ENCODE results near the gene TBC1D5. TPM values are rescaled to one million over a fixed set of nuclear protein-coding genes. Genes with fewer than 3 reads are reported as not detected.

Gene TBC1D5
- total and polyA plus RNA-seq, 2 of the 8 experiments (the other 6 are each of a cell fraction or from before 2014, with no cell fraction given), result 11.0 to 22.9 TPM

DNA sequence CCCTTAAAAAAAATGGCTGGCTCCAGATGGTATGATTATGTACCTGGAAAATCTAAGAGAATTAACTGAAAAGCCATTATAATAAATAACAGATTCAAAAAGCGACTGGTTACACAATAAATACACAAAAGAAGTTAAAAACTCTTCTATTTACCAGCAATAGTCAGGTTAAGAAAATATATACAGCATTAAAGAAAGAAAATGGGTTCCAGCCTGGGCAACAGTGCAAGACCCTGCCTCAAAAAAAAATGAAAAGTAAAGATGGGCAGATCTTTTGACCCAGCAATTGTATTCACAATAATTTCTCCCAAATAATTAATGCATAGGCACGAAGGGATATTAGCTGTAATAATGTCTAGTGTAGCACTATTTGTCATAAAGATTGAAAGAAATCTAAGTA, 8.7 kb downstream of the TBC1D5 start:
- Histone ChIP-seq H3K18ac (ENCODE audit: extremely low read depth, low read length) (no peak overlapping the region), H3K4me3 (ENCODE audit: extremely low read depth in 1 of 4, insufficient read depth in 2 of 4, low read depth in 3 of 4, low read length in 4 of 4) (no peak overlapping the region), H3K14ac (ENCODE audit: insufficient read length) (no peak overlapping the region), H3K27ac (ENCODE audit: low read depth, low read length) (no peak overlapping the region), H2BK15ac (ENCODE audit: low read length) (no peak overlapping the region), H3K4me1 (replicated peaks in 1 of 4; ENCODE audit: control insufficient read depth in 3 of 4, insufficient read depth in 4 of 4, low read length in 3 of 4) (no peaks in the 10 kb centered on the region), H4K5ac (ENCODE audit: insufficient read length, low read depth, low read length) (no peak overlapping the region), H3K79me1 (ENCODE audit: low read depth, low read length) (no peaks in the 10 kb centered on the region; the same call in 1 of the 2 replicates), H3K56ac (replicated peaks; ENCODE audit: insufficient read length, low read depth, low read length) (no peak overlapping the region), H3K9me3 (ENCODE audit: insufficient read depth in 2 of 2, low read depth in 1 of 2, low read length in 1 of 2) (no peaks in the 10 kb centered on the region), H2AFZ (ENCODE audit: low read length) (no peak overlapping the region), H2AK5ac (ENCODE audit: low read depth, low read length) (no peak overlapping the region), H2BK120ac (replicated peaks; ENCODE audit: low read depth, low read length) (no peak overlapping the region), H3K23me2 (ENCODE audit: low read depth, low read length) (no peaks in the 10 kb centered on the region), H4K20me1 (replicated peaks in 1 of 2; ENCODE audit: control insufficient read depth in 1 of 2, insufficient read depth in 2 of 2, low read length in 2 of 2) (no peaks in the 10 kb centered on the region), H3K79me2 (ENCODE audit: control insufficient read depth in 1 of 2, insufficient read depth in 2 of 2, low read length in 2 of 2) (peaks cover 0 to 21% of the 10 kb centered on the region in 2 experiments; a peak in 2 of 4 replicates), H3K36me3 (ENCODE audit: control insufficient read depth in 2 of 4, insufficient read depth in 4 of 4, low read length in 3 of 4) (no peaks in the 10 kb centered on the region), H2BK20ac (ENCODE audit: low read length) (no peak overlapping the region), H3K9ac (replicated peaks in 1 of 4; ENCODE audit: extremely low read depth in 1 of 4, low read depth in 3 of 4, low read length in 3 of 4) (no peak overlapping the region), H3K23ac (ENCODE audit: insufficient read length) (no peak overlapping the region), H4K8ac (ENCODE audit: extremely low read depth, insufficient read depth, low read length) (no peak overlapping the region), H2BK5ac (ENCODE audit: low read depth, low read length) (no peak overlapping the region), H4K91ac (replicated peaks; ENCODE audit: insufficient read length, low read length) (no peak overlapping the region), H2BK12ac (ENCODE audit: low read depth, low read length) (no peak overlapping the region), H3K4ac (replicated peaks; ENCODE audit: insufficient read length, low read depth, low read length) (no peak overlapping the region), H3K4me2 (ENCODE audit: insufficient read depth in 1 of 2, low read depth in 2 of 2, low read length in 2 of 2) (no peak overlapping the region), H3K27me3 (replicated peaks in 1 of 4; ENCODE audit: control insufficient read depth in 3 of 4, extremely low read depth in 1 of 4, insufficient read depth in 3 of 4, low read length in 3 of 4) (no peaks in the 10 kb centered on the region)
- ChIA-PET CTCF (ENCODE audit: partially characterized antibody) (interaction anchor here (0.6 to 1.2 kb wide), 3 partner anchors 46 to 113 kb away, joined by 3 to 4 read pairs (median 4); no protein-coding TSS in a partner anchor), POLR2A (ENCODE audit: partially characterized antibody) (no interaction called here)
- 90% methylated on average over 2 of the region's 2 CpGs; no CpG with 5 or more reads in 1 of the 2 experiments for WGBS, 2 experiments (ENCODE audit: extremely low coverage in 1 of 2, insufficient coverage in 1 of 2, insufficient read length in 1 of 2, insufficient replicate concordance in 2 of 2, low coverage in 1 of 2, low lambda C conversion rate in 2 of 2, missing lambda C conversion rate in 1 of 2)
- DNase-seq (ENCODE audit: low read depth in 1 of 2, low spot score in 2 of 2), result no peak
- no peak for FAIRE-seq
- no peak for TF ChIP-seq KDM5A (IDR thresholded peaks at IDR 0.05; ENCODE audit: low read length)
- TF ChIP-seq GABPA (IDR thresholded peaks at IDR 0.05; ENCODE audit: borderline replicate concordance, insufficient read depth, low read length), result no peak
- TF ChIP-seq MAFK (IDR thresholded peaks at IDR 0.05; ENCODE audit: low read depth, low read length), result no peak
- TF ChIP-seq HDAC2 (IDR thresholded peaks at IDR 0.05; ENCODE audit: borderline replicate concordance in 1 of 2, low read depth in 2 of 2, low read length in 2 of 2), result no peak
- TF ChIP-seq, protein P1, sequence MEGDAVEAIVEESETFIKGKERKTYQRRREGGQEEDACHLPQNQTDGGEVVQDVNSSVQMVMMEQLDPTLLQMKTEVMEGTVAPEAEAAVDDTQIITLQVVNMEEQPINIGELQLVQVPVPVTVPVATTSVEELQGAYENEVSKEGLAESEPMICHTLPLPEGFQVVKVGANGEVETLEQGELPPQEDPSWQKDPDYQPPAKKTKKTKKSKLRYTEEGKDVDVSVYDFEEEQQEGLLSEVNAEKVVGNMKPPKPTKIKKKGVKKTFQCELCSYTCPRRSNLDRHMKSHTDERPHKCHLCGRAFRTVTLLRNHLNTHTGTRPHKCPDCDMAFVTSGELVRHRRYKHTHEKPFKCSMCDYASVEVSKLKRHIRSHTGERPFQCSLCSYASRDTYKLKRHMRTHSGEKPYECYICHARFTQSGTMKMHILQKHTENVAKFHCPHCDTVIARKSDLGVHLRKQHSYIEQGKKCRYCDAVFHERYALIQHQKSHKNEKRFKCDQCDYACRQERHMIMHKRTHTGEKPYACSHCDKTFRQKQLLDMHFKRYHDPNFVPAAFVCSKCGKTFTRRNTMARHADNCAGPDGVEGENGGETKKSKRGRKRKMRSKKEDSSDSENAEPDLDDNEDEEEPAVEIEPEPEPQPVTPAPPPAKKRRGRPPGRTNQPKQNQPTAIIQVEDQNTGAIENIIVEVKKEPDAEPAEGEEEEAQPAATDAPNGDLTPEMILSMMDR (IDR thresholded peaks at IDR 0.05; ENCODE audit: control extremely low read depth in 1 of 3, insufficient read depth in 1 of 3, low read depth in 1 of 3, low read length in 3 of 3), result no peak
- TF ChIP-seq PHF8 (conservative IDR thresholded peaks at IDR 0.05; ENCODE audit: low read depth, low read length), result no peak
- TF ChIP-seq SP1 (IDR thresholded peaks at IDR 0.05; ENCODE audit: low read depth, low read length), result no peak
- no peak for TF ChIP-seq SAP30 (IDR thresholded peaks at IDR 0.05; ENCODE audit: insufficient read depth, insufficient replicate concordance, low read length)
- no peak for TF ChIP-seq BACH1 (IDR thresholded peaks at IDR 0.05; ENCODE audit: low read length)
- TF ChIP-seq CBX5 (IDR thresholded peaks at IDR 0.05; ENCODE audit: low read depth, low read length), result no peak
- no peak for TF ChIP-seq RAD21 (IDR thresholded peaks at IDR 0.05 in 1 of 2, conservative IDR thresholded peaks at IDR 0.05 in 1 of 2; ENCODE audit: low read depth in 2 of 2, low read length in 2 of 2)
